ENCODE measurements around the gene RTN4IP1.

Gene RTN4IP1, protein sequence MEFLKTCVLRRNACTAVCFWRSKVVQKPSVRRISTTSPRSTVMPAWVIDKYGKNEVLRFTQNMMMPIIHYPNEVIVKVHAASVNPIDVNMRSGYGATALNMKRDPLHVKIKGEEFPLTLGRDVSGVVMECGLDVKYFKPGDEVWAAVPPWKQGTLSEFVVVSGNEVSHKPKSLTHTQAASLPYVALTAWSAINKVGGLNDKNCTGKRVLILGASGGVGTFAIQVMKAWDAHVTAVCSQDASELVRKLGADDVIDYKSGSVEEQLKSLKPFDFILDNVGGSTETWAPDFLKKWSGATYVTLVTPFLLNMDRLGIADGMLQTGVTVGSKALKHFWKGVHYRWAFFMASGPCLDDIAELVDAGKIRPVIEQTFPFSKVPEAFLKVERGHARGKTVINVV

DNA sequence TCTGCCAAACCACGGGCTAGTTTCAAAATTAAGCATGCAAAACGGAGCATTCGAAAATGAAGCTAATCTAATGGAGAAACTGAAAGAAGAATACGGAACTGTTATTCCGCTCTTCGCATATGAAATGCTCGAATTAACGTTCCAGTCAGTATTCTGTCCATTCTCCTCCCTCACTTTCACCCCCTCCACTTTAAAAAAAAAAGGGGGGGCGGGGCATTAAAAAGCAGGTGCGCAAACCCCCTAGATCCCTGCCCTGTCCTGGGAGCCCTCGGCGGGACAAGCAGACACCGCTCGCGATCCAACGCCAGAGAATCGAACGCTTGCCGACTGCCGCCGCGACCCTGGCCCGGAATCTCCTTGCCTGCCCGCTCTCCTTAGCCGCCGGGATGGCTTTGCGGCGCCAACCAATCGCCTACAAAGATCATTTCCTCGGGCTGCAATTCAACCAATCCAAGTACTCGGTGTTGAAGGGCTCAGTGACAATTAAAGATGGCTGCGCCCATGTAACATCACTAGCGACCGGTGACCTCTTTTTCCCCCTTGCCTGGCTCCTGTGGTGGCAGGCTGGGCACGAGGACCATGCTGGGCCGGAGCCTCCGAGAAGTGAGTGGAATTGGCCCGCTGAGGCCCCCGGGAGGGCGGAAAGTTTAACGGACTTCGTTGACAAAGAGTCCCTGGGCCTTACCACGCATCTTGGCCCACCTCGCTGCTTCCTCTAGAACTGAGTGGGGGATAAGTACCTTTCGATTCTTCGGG, at the start of gene RTN4IP1, which contains the start of gene QRSL1:
Gene RTN4IP1 (minus strand): TSS at position 396 of the 756 bp plus-strand sequence. CDS start 477 bp downstream, outside the sequence.
Gene QRSL1 (plus strand): TSS at position 476 of the 756 bp plus-strand sequence. CDS start 104 bp downstream, at position 580.
- DNase-seq: peak; percentile 92

DNA sequence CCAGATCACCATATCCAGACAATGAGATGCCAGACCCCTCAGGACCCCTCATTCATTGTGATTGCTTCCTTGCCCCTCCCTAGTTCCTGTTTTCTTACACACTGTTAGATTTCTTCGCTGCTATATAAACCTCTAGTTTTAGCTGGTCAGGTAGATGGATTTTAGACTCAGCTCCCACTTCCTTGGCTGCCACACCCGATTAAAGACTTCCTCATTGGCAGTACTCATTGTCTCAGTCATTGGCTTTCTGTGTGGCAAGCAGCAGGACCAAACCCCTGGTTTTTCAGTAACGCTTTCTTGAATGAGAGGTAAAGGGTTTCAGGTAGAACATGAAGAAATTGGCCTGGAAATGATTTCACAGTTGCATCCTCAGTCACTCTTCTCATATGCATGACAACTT, 48.0 kb upstream of the RTN4IP1 start:
- no peak for DNase-seq

DNA sequence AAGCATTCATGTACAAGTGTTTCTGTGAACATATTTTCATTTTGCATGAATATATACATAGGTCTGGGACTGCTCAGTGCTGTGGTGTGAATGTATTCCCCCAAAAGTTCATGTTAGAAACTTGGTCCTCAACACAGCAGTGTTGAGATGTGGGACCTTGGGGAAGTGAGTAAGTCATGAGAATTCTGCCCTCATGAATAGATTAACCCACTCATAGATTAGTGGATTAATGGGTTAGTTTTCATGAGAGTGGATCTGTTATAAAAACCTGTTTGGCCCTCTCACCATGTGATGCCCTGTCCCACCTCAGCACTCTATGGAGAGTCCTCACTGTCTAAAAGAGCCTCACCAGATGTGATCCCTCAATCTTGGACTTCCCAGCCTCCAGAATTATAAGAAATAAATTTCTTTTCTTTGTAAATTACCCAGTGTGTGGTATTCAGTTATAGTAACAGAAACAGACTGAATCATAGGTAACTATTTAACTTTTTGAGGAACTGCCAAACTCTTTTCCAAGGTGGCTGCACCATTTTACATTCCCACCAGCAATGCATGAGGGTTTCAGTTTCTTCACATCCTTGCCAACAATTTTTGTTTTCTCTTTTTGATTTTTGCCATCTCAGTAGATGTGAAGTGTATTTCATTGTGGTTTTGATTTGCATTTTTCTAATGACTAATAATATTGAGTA, 45.4 kb upstream of the RTN4IP1 start:
- DNase-seq: no peak

DNA sequence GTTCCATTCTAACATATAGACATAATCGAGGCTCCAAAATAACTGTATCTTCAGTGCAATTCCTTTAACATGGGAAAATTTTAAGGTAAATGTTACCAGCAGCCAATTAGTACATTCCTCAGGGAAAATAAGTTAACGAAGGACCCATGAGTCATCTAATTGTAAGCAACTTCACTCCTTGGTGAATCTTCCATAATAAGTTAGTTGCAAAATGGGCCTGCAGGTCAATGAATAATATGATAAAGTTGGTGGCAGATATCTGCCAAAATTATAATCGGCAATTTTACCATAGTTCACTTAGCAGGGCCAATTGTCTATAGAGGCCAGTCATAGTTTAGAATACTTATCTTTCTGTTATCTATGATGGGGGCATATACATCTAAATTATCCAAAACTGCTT, 42.4 kb upstream of the RTN4IP1 start:
- no peak for DNase-seq

DNA sequence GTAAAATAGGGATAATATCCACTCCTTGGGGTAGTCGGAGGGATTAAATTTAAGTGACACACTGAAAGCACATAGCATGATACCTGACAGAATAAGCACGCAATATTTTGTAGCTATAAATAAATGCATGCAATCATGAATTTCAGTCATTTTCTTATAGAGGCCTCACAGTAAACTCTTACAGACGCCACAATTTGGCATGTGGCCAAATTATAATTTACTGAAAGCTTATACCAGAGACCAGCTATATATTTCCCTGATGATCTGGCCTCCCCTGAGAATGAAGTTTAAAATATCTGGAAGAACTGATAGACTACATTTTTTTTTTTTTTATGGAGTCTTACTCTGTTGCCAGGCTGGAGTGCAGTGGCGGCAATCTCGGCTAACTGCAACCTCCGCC, 40.9 kb upstream of the RTN4IP1 start:
- no peak for DNase-seq

- no peak for DNase-seq
These were observed 37.7 kb upstream of the RTN4IP1 start for GRCh38 chr6:106667022-106667402.

- no peak for DNase-seq
These were observed 37.2 kb upstream of the RTN4IP1 start for GRCh38 chr6:106666282-106667021.

- DNase-seq: no peak
These were observed 33.2 kb upstream of the RTN4IP1 start for GRCh38 chr6:106662458-106662857.

DNA sequence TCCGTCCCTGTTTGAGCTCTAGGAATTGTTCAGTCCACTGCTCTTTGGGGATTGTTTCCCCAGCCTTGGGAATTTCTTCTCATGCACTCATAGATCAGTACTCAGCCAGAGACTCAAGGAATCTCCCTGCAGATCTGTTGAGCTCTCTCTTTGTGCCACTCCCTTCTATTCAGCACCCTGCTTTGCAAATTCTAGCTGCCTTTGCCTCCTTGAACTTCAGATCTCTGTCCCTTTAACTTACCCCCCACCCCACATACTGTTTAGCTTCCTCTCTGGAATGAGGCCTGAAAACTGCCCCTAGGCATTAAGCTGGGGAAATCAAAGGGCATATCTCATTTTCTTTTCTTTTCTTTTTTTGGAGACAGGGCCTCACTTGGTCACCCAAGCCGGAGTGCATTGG, 30.6 kb upstream of the RTN4IP1 start:
- no peak for DNase-seq

- no peak for DNase-seq
These were observed 29.2 kb upstream of the RTN4IP1 start for GRCh38 chr6:106658469-106658868.

GRCh38 chr6:106648651-106649308, 19.5 kb upstream of the RTN4IP1 start:
- no peak for DNase-seq

GRCh38 chr6:106643061-106643460, 13.8 kb upstream of the RTN4IP1 start:
- no peak for DNase-seq

- no peak for DNase-seq
These were observed 13.2 kb upstream of the RTN4IP1 start for GRCh38 chr6:106642476-106642875.

DNA sequence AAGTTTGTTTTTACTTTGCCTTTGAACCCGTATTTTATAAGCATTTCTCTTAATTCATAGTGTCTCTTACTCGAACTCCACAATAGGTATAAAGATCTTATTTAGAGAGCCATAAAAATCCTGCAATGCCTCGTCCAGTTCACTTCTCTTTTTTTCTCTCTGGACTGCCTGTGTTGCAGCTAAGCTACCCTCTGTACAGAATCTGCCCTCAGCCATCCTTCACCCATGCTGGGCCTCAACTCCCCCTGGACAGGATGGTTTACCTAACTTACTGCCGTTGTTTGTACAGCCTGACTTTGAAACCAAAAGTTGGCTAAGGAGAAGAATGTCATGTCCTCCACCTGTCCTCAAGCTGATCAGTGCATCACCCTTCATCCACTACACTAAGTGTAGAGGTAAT, 10.5 kb upstream of the RTN4IP1 start:
- no peak for DNase-seq

GRCh38 chr6:106637717-106638341, 8.5 kb upstream of the RTN4IP1 start:
- DNase-seq: no peak

DNA sequence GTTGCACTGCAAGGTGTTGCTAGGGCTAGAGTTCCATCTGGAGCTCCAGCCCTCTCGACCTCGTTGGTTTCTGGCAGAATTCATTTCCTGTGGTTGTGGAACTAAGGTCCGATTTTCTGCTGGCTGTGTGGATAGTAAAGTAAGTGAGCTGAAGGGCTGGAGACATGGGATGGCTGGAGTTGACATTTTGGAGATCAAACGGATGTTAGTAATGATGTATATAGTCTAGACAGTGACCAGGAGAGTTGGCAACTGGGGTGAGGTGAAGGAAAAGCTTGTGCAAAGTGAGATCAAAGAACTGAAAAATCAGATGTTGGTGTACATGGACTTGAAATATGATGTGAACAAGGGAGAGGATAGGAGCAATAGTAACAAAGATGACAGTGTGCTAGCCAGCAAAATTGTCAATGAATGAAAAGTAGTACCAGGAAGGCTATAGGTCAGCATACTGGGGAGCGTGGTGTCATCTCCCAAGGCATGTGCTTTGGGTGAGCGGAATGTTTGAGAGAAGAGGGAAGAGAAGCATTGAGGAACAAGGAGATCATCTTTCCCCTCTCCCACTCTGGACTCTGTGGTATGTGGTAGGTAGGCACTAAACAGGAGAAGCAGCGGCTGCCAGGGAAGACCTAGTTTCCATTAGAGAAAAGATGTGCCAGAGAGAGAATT, 7.9 kb upstream of the RTN4IP1 start:
- DNase-seq: no peak

GRCh38 chr6:106634565-106634964, 5.3 kb upstream of the RTN4IP1 start:
- no peak for DNase-seq

DNA sequence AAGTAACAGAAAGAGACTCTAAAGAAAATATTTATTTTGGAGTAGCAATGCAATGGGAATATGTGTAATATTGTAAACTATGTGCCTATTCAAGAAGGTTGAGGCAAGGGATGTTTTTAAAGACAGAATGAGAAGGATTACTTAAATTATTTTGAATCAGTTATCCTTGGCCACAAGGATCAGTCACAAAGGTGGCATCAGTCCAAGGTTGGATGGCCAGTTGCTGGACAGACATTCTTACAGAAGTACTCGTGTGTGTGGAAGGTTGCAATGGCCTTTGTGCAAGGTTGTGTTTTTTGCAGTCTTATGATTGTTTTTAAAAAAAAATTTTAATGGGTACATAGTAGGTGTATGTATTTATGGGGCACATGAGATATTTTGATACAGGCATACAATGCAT, 2.0 kb upstream of the RTN4IP1 start:
- no peak for DNase-seq

DNA sequence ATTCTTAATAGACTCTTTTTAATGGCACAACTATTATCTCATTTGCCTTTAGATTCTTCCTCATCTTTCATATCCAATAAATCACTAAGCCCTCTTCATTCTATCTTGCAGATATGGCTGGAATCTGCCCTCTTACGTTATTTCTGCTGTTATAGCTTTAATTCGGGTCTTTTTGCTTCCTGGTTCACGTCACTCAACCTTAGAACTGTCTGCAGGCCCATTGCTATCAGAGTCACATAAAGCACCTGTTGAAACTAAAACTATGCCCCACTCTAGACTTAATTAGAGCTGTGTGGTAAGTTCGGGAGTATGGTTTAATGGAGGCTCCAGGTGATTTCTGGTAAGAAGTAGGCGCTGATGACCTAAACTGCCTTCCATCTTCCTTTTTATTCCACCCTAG, 1.1 kb upstream of the RTN4IP1 start:
- DNase-seq: peak; percentile 35

GRCh38 chr6:106629859-106630163, 513 bp upstream of the RTN4IP1 start:
- no peak for DNase-seq

DNA sequence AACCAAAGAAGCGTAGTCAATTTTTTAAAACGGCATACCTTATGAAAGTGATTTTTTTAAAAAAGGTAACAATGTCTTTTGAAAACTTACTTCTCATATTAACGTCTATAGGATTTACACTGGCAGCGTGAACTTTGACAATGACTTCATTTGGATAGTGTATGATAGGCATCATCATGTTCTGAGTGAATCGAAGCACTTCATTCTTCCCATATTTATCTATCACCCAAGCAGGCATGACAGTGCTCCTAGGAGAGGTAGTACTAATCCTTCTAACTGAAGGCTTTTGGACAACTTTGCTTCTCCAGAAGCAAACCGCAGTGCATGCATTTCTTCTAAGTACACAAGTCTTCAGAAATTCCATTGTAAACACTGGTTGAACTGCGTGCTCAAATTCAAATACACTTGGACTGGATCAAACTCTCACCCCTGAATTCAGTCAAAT, 618 bp downstream of the RTN4IP1 start:
- no peak for DNase-seq

Data from NCI-H2029 (cell line).